Measurements from ENCODE around the gene KHDC4.

KHDC4 gene

DNA sequence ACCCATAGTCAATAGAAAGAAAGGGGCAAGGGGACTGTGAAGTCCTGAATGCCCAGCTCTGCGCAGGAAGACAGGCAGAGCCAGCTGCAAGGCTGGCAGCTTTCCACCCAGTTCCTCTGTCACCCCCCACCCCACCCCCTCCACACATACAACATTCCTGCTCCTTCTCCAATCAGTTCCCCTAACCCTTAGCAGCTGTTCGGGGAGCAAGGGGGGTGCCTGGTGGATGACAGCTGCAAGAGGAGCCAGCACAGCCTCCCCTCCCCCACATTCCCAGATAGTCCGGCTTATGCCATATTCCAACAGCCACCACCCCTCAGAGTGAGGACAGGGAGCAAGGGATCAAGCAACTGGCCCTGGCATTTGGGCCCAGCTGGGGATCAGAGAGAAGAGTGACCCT is 34.5 kb upstream of the KHDC4 start:
- DNase-seq, result no peak

DNA sequence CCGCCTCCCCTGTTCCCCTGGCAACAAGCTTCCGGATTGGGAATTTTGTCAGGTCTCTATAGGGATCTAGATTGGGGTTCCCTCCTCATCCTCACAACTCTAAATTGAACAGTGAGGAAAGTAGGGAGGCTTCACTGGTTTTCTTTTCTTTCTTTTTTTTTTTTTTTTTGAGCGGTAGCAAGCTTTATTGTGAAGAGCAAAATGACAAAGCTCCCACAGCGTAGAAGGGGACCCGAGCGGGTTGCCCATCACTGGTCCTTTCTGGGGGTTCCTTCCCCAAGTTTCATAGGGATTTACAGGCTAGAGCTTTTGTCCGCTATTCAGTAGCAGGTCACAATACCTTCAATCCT is 33.8 kb upstream of the KHDC4 start:
- DNase-seq, result no peak

DNA sequence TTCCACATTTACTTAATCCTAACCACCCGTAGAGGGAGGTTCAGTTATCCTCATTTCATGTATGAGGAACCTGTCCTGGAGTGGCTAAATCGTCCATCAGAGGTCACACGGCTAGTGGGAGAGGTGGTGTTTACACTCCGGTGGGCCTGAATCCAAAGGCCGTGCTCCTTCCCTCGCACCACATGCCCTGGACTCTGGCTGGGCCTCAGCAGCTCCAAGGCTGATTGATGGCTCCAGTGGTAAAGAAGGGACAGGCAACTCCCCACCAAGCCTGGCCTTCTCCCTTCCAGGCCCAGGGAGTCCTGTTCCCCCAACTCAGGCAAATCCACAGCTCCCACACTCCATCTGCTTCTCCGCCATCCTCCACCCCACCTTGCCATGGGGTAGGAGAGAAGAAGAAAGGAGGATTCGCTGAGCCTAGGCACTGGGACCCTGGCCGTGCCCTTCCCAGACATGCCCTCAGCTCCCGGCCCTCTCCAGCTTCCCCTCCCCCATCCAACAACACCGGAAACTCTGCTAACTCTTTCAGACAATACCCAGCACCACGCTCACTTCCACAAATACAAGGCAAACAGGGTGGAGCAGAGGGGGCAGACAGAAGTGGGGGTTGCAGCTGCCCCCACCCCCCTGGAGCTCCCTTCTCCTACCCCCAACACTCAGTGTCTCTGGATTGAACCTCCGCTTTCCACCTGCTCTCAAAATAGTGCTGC is 33.3 kb upstream of the KHDC4 start:
- DNase-seq, result no peak

DNA sequence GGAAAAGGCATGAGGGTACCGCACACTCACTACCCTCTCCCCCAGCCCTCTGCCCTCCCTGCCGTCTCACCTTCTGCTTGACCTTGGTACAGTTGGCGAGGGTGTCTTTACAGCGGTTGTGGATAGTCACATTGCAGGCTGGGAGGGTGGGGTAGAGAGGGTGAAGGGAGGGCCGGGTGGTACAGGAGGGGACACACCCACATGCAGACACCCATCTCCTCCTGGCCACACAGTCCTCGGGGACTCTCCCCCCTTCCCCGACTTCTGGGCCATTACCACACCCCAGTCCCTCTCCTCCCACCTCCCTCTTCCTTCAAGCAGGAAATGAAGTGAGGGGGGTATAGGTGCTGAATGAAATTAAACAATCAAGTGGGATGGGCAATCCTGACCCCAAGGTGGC is 32.5 kb upstream of the KHDC4 start:
- DNase-seq, result no peak

DNA sequence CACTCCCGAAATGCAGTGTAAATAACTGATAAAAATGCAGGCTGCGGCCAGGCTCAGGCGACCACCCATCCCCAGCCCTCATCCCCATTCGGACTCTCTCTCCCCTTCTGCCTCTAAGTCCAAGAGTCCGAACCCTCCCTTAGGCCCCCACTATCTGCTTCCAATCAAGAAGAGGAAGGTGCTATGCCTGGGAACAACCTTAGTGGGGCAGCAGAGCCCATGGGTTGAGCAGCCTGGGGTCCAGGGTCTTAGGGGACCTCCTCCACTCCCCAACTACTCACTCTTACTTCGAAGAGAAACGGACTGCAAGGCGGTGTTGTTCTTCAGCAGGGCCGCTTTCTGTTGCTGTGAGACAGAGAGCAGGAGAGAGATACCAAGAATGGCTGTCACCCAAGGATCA is 31.9 kb upstream of the KHDC4 start:
- DNase-seq, result no peak

DNA sequence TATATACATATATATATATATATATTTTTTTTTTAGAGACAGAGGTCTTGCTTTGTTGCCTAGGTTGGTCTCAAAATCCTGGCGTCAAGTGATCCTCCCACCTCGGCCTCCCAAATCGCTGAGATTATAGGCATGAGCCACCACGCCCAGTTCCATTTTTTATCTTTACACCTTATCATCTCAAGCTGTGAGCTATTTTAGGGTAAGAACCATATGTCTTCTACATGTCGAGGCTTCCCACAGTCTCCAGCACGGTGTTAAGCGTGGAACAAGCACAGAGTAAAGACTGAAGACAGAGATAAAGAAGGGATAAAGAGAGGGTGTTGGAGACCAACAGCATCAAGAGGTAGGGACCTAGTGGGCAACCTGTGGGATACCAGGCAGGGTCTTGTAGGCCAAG is 30.0 kb upstream of the KHDC4 start:
- no peak for DNase-seq

DNA sequence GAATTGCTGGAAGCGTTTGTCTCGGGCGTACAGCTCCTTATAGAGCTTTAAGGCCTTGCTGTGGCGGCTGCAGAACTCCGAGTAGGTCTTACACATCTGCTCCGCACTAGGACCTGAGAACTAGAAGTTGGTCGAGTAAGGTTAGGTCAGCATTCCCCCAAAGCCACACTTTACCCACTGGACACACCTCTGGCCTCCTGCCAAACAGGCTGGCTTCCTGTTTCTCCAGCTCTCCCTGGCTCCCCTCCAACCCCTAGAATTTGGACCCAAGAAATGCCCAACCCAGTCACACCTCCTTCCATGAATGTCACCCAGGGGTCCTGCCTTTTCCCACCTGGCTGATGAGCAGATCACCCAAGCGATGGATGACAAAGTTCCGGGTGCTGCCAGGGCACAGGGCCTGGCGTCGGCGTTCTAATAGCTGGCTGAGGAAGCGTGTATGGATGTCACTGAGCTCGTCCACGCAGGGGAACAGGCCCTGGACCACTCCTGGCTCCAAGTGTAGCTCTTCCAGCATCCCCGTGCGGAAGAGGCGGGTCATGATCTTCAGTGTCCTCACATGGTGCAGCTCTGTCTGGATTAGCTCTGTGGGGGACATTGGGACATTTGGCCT is 28.5 kb upstream of the KHDC4 start:
- no peak for DNase-seq

DNA sequence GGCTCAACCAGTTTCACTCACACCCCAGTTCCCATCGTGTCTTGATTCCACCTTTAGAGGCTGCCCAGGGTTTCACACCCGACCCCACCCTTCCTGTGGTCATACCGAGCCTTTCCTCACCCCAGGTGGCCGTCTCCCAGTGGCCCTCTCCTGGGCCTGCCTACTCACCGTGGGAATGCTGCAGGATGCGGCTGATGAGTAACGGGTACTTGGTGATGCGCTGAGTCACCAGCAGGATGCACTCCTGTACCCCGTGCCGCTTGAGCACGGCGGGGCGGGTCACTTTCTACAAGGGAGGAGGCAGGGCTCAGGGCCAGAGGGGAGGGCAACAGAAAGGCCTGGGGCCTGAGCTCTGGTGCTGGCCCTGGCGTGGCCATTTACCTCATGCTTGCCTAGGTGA is 27.7 kb upstream of the KHDC4 start:
- no peak for DNase-seq

DNA sequence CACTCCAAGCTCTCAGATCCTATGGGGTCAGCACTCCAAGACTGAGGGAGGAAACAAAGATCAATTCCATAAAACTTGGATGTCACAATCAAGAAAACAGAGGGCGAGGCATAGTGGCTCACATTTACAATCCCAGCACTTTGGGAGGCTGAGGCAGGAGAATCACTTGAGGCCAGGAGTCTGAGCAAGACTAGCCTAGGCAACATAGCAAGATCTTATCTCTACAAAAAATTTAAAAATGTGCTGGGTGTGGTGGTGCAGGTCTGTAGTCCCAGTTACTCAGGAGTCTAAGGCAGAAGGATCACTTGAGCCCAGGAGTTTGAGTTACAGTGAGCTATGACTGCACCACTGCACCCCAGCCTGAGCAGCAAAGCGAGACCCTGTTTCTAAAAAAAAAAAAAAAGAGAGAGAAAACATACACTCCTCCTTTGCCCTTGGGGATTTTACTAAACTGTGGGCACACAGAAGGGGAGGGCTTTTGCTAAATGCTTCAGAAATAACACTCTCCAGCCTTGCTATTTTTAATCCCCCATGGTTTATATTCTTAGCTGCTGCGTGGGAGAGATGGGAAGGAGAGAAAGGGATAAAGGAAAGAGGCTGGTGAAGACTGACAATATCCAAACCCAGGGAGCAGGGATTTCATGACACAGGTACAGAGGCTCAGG is 26.0 kb upstream of the KHDC4 start:
- no peak for DNase-seq

DNA sequence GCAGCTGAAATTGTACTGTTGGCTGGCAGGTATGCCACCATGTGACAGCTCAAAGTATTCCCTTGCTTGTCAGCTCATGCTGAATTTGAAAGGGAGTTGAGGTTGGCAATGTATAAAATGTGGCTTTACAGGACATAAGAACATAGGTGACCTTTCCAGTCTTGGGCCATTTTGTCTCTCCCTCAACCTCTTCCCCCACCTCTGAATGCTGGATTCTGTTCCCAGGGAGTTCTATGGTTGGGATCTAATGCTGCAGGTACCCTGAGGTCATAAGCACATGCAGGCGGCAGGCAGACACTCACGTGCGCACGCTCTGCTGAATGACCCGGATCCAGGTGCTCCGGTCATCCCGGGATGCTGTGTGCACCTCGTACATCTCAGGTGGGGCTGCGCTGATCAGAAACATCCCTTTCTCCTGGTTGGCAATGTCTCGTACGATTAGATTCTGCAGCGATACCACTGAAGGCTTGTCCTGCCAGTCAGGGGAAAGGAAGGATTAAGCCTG is 23.2 kb upstream of the KHDC4 start:
- no peak for DNase-seq

DNA sequence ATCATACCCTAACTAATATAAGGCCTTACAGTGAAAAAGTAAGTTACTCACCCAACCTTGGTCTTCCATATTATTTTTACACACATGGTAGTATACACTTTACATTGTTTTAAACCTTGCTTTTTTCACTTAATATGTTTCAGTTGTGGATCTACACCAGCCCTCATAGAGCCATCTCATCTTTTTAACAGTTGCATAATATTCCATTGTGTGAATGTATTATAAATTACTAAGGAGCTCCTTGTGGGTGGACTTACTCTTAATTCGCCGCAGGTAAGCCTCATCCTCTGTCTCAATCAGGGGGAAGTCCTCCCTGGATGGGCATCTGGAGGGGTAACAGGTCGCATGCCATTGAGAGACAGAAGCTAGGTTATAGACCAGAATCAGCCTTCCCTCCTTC is 20.4 kb upstream of the KHDC4 start:
- DNase-seq, result no peak

DNA sequence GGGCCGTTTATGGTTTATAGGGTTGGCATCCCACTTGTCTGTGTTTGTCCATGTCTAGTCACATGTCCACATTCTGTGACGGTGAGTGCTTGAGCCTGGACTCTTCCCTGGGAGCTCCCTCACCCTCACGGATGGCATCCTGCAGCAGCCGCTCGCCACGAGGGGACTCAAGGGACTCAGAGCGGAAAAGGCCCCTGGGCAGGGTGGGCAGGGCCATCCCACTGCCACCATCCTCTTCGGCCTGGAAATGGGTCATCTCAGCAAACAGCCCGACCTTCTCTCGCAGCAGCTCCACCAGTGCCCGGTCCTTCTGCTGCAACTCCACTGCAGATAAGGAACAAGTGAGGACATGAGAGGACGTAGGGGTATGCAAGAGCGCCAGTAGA is 18.3 kb upstream of the KHDC4 start:
- no peak for DNase-seq

DNA sequence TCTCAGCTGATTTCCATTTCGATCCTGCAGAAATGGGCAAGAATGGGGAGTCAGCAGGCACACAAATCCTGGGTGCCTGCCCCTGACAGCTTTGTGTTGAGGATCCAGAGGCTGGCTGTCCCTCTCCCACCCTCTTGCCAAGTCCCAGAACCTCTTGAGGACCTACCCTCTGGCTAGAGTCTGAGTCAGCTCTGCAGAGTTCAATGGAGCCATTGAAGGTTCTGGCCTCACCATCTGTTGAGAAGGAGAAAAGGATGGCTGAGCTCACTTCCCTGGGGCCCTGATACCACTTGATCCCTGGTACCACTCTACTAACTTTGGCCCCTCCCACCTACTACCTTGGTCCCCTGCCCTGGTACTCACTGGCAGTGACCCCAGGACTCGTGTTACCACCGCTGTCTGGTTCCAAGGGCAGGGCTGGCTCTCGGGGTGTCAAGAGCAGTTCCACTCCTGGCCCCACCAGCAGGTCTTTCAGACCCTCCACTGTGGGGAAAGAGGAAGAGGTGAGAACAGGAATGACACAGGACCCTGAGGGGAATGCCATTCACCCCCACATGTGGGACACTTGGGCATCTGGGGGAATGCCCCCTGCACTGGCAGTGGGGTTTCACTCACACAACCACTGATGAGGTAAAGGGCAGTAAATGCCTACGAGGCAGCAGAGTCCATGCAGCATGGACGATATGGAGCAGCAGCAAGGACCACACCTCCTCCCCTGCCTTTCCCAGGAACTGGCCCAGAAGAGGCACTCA is 17.7 kb upstream of the KHDC4 start:
- no peak for DNase-seq

DNA sequence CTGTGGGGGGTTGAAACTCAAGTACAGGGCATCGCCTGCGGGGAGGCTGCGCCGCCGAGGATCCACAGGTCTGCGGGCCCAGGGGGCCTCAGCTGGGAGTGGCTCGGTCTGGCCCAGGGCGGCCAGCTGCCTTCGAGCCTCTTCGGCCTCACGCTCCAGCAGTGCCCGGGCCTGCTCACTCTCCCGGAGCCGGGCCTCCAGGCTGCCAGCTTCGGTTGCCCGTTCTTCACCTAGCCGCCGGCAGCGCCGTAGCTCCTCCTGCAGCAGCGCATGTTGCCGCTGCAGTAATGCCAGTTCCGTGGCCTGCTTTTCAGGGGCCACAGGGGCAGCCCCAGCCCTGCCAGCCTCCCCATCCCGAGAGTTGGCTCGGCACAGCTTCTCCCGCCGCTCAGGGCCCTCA is 16.6 kb upstream of the KHDC4 start:
- DNase-seq, result no peak

DNA sequence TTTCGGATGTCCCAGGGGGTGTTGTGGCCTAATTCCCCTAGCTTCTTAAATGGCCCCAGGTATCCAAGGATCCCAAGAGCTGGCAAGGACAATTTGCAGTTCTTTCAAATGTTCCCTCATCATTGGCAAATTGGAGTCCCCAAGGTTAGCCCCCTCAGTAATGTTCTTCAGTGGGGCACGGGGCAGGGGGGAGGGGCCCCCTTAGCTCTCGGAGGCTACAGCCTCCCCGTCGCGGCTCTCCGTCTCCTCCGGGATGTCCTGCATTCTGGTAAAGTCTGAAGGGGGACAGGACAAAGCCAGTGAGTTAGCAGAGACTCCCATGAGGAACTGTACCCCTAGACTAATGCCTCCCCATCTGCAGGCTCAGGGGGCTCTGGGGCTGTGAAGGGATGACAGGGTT is 13.5 kb upstream of the KHDC4 start:
- DNase-seq, result no peak

DNA sequence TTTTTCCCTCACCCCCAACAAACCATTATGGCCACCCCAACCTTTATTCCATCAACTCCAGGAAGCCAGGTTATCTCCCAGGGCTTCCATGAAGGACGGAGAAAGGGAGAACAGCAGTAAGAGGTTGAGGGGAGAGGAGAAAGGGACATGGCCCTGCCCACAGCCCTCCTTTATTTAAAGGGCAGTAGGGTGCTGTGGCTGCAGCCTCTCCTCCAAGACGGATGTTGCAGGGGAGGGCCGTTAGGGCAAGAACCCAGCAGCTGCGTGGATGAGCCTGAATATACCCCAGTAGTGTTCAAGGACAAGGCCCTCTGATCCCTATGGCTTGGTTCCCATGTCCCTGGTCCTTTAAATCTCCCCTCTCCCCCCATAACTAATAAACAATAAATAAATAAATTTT is 13.1 kb upstream of the KHDC4 start:
- no peak for DNase-seq

DNA sequence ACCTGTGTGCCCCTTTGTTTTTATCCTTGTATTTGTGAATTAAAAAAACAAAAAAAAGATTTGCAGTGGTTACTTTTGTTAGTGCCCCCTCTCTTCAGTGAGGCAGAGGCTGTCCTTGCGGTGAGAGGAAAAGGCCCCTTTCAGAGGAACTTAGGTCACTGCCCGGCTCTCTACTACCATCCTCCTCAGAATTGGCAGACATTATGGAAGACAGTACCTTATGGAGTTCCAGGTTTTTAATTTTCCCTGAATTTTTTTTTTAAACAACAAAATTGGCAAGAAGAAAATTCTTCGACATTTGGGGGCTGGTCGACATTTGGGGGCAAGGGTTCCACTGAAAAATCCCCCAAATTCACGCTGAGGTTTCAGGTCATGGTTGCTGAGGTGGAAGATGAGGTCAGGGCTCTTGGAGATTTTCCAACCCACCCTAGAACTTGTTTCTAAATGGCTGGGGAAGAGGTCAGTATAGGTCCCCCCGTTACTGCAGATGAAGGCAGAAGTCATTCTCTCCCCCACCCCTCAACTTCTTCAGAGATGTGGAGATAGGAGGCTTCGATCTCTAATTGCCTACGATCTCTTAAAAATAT is 12.5 kb upstream of the KHDC4 start:
- DNase-seq, result no peak

DNA sequence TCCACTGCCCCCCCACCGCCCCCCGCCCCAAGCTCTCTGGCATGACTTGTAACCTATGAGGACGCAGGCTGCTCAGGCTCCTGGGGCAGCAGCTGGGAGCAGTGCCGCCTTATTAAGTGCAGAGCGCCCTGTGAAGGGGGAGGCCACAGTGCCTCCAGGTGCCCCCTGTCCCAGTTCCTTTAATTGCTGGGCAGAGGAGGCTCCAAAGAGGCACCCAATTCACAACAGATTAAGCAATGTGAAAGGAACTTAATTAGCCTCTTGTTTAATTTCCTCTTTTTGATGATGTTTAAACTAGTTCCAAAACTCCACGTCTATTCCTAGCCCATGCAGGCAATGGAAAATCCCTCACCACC is 10.2 kb upstream of the KHDC4 start:
- no peak for DNase-seq

DNA sequence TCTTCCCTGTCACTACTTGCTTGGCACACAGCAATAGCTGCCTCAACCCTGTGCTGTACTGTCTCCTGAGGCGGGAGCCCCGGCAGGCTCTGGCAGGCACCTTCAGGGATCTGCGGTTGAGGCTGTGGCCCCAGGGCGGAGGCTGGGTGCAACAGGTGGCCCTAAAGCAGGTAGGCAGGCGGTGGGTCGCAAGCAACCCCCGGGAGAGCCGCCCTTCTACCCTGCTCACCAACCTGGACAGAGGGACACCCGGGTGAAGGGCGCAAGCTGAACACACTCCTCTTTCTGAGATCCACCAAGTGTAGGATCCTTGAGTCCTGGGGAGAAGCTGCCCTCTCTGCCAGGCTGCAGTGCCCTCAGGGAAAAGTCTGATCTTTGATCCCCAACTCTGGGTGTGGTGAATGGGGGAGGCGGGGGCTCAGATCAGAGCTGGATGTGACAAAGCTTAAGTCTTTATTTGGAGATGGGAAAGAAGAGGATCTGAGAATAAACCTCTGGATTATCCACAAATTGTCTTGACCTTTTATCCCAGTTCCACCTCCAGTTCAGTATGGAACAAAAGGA is 8.4 kb upstream of the KHDC4 start:
- no peak for DNase-seq

DNA sequence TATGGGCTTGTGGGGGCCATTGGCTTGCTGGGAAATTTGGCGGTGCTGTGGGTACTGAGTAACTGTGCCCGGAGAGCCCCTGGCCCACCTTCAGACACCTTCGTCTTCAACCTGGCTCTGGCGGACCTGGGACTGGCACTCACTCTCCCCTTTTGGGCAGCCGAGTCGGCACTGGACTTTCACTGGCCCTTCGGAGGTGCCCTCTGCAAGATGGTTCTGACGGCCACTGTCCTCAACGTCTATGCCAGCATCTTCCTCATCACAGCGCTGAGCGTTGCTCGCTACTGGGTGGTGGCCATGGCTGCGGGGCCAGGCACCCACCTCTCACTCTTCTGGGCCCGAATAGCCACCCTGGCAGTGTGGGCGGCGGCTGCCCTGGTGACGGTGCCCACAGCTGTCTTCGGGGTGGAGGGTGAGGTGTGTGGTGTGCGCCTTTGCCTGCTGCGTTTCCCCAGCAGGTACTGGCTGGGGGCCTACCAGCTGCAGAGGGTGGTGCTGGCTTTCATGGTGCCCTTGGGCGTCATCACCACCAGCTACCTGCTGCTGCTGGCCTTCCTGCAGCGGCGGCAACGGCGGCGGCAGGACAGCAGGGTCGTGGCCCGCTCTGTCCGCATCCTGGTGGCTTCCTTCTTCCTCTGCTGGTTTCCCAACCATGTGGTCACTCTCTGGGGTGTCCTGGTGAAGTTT is 7.8 kb upstream of the KHDC4 start:
- DNase-seq, result no peak

DNA sequence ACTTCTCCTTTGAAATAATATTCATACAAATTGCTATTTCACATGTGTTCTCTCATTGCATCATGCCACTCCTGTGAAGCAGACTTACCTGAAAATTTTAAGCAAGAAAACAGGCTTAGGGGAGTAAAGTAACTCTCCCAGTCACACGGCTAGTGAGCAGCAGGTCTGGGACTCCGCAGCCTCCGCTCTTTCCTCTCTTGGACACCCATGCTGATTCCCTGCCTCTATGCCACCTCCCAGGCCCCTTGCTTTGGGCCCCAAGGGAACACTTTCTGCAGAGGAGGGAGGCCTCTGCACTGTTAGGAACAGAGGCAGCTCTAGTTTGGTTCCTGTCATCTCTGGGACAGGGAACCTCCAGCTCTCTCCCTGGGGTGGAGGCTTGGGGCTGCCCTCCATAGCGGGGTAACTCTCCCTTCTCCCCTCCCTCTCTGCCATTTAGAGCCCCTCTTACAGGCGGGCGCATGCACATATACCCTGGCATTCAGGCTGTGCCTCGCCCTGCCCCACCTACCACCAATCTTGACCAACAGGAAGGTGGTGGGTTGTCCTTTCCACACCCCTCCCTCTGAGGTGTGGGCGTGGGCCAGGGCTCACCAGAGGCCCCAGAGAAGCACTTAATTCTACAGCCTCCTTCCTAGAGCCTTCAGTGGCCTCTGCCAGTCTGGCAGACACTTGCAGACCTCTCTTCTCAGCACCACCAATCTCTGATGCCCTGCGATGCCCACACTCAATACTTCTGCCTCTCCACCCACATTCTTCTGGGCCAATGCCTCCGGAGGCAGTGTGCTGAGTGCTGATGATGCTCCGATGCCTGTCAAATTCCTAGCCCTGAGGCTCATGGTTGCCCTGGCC is 7.0 kb upstream of the KHDC4 start, which contains the start of gene RXFP4:
Gene RXFP4, plus strand, starts transcription at position 646 of the 852 bp plus-strand sequence. Its CDS starts 72 bp downstream, at position 718.
- DNase-seq, result no peak

Data from stimulated activated CD4-positive, alpha-beta T cell treated with anti-CD3 and anti-CD28 coated beads, Interleukin-4, amount 100 ng/mL, for 1 hour (primary cell).